DOHH2 (cell line): ENCODE results near the gene OXTR.

Source experiments
- H3F3A ChIP-seq: fragments of 200-600 bp; sonication (generic), shearing (Covaris generic); 2 replicates; pipeline ENCODE4 v1.6.0; 2016; ENCODE audit warnings: antibody characterized with exemption, mild to moderate bottlenecking; ENCODE audit not compliant: control insufficient read depth, insufficient read depth
- H3K27ac ChIP-seq: fragments of 200-600 bp; sonication (generic); 2 replicates; pipeline ENCODE4 v1.5.1; 2014; ENCODE audit warnings: low read depth, mild to moderate bottlenecking, low read length, moderate library complexity
- H3K27me3 ChIP-seq: fragments of 200-600 bp; sonication (generic); 2 replicates; pipeline ENCODE4 v1.6.1; 2014; ENCODE audit warnings: mild to moderate bottlenecking, low read length, mixed read lengths; ENCODE audit not compliant: control insufficient read depth
- H3K36me3 ChIP-seq: fragments of 200-600 bp; sonication (generic); 2 replicates; pipeline ENCODE4 v1.6.1; 2014; ENCODE audit warnings: mild to moderate bottlenecking, low read length, moderate library complexity, mixed read lengths; ENCODE audit not compliant: control insufficient read depth
- H3K4me1 ChIP-seq: fragments of 200-600 bp; sonication (generic); 2 replicates; pipeline ENCODE4 v1.6.1; 2014; ENCODE audit warnings: mild to moderate bottlenecking, low read length, mixed read lengths; ENCODE audit not compliant: control insufficient read depth
- H3K4me2 ChIP-seq: fragments of 200-600 bp; sonication (generic); 2 replicates; pipeline ENCODE4 v1.6.0; 2014; ENCODE audit warnings: mild to moderate bottlenecking, low read length, moderate library complexity
- H3K4me3 ChIP-seq: fragments of 200-600 bp; sonication (generic); 2 replicates; pipeline ENCODE4 v1.5.1; 2014; ENCODE audit warnings: mild to moderate bottlenecking, low read length, mixed read lengths
- H3K79me2 ChIP-seq: fragments of 200-600 bp; sonication (generic); 2 replicates; pipeline ENCODE4 v1.6.1; 2014; ENCODE audit warnings: mild to moderate bottlenecking, low read length, mixed read lengths; ENCODE audit not compliant: control insufficient read depth
- H3K9me2 ChIP-seq: fragments of 200-600 bp; sonication (generic); replicated peaks from 2 replicates; pipeline ENCODE4 v1.6.1; 2014; ENCODE audit warnings: mild to moderate bottlenecking, low read length, mixed read lengths; ENCODE audit not compliant: control insufficient read depth
- H3K9me3 ChIP-seq: fragments of 200-600 bp; sonication (generic); 2 replicates; pipeline ENCODE4 v1.6.1; 2014; ENCODE audit warnings: antibody characterized with exemption, low read length, mixed read lengths; ENCODE audit not compliant: control insufficient read depth, insufficient read depth
- H4K20me1 ChIP-seq: fragments of 200-600 bp; sonication (generic); 2 replicates; pipeline ENCODE4 v1.6.0; 2014; ENCODE audit warnings: low read depth, mild to moderate bottlenecking, antibody characterized with exemption, low read length, moderate library complexity; ENCODE audit not compliant: control insufficient read depth, insufficient read depth
- EZH2phosphoT487 ChIP-seq: fragments of 200-600 bp; sonication (generic); IDR thresholded peaks from 2 replicates; pipeline ENCODE4 v1.6.1; 2017; ENCODE audit warnings: borderline replicate concordance, mild to moderate bottlenecking, antibody characterized with exemption, low read length, moderate library complexity, mixed read lengths
- TF ChIP-seq, protein P1 (sequence below): fragments of 200-600 bp; sonication (generic); IDR thresholded peaks from one replicate; pipeline ENCODE4 v1.5.1; 2014; ENCODE audit warnings: antibody characterized with exemption, mild to moderate bottlenecking, low read depth, low read length; ENCODE audit not compliant: poor library complexity, severe bottlenecking

The OXTR gene

DNA sequence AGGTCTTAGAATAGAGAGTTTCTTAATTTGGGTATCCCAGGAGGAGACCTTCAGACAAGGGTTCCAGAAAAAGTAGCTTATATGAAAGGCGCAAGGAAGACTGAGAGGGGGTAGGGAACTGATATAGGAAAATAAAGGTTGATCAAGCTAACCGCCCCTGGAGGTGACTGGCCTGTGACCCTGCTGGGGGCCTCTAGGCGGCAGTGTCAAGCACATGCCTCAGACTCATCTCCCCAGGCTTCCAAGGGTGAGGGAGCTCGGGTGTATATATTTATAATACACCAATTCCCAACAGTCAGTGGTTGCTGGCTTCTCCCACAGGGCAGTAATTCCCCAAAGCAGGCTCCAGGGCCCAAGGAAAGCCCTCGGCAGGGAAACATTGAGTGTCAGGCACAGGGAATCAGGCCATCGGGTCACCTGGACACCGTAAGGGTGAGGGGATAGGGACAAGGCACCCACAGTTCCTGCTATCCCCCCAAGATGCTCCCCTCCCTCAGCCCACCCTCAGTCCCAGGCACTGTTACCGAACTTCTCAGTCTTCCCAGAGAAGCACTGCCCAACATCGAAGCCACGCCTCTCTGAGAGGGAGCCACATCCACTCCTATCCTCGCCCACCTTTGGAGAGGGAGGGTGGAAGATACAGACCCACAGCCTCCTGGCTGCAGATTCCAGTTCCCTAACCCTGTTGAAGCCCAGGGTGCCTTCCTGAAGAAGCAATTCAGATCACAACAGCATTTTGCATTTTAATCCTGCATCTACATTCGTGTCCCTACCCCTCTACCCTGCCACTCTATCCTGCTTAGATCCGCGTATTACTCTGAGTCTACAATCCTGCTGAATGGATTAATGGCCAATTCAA lies 55.3 kb downstream of the OXTR start:
- H3K9me3 ChIP-seq, result no peaks in the 10 kb centered on the region
- no peaks in the 10 kb centered on the region for H4K20me1 ChIP-seq
- no peaks in the 10 kb centered on the region for H3F3A ChIP-seq
- TF ChIP-seq, protein P1, sequence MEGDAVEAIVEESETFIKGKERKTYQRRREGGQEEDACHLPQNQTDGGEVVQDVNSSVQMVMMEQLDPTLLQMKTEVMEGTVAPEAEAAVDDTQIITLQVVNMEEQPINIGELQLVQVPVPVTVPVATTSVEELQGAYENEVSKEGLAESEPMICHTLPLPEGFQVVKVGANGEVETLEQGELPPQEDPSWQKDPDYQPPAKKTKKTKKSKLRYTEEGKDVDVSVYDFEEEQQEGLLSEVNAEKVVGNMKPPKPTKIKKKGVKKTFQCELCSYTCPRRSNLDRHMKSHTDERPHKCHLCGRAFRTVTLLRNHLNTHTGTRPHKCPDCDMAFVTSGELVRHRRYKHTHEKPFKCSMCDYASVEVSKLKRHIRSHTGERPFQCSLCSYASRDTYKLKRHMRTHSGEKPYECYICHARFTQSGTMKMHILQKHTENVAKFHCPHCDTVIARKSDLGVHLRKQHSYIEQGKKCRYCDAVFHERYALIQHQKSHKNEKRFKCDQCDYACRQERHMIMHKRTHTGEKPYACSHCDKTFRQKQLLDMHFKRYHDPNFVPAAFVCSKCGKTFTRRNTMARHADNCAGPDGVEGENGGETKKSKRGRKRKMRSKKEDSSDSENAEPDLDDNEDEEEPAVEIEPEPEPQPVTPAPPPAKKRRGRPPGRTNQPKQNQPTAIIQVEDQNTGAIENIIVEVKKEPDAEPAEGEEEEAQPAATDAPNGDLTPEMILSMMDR, result peak; percentile 42
- TF ChIP-seq EZH2phosphoT487, result no peak
- no peaks in the 10 kb centered on the region for H3K4me1 ChIP-seq
- H3K4me3 ChIP-seq, result no peak overlapping the region
- H3K27me3 ChIP-seq, result no peaks in the 10 kb centered on the region
- no peak overlapping the region for H3K4me2 ChIP-seq
- no peak overlapping the region for H3K27ac ChIP-seq
- H3K9me2 ChIP-seq, result no peaks in the 10 kb centered on the region
- H3K79me2 ChIP-seq, result no peaks in the 10 kb centered on the region
- no peaks in the 10 kb centered on the region for H3K36me3 ChIP-seq

DNA sequence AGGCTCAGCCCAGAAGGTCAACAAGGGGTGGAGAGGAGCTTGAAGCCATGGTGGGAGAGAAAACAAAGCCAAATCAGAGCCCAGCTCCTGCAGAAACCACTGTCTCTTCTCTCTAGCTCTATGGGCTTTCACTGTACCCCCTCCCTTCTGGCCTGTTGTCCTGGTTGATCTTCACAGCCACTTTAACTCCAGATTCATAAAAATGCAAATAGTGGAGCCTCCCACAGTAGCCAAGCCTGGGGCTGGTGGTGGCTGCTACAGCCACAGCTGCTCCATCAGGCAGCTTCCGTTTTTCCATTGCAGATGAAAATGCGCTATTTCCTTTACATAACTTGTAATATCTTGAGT lies 56.5 kb downstream of the OXTR start:
- Histone ChIP-seq H3F3A (no peaks in the 10 kb centered on the region), H3K27me3 (no peaks in the 10 kb centered on the region), H3K4me2 (no peak overlapping the region), H3K27ac (no peak overlapping the region), H3K4me3 (no peak overlapping the region), H3K9me2 (no peaks in the 10 kb centered on the region), H3K36me3 (no peaks in the 10 kb centered on the region), H3K4me1 (no peaks in the 10 kb centered on the region), H4K20me1 (no peaks in the 10 kb centered on the region), H3K79me2 (no peaks in the 10 kb centered on the region), H3K9me3 (no peaks in the 10 kb centered on the region)
- TF ChIP-seq, protein P1, result no peak
- TF ChIP-seq EZH2phosphoT487, result no peak

DNA sequence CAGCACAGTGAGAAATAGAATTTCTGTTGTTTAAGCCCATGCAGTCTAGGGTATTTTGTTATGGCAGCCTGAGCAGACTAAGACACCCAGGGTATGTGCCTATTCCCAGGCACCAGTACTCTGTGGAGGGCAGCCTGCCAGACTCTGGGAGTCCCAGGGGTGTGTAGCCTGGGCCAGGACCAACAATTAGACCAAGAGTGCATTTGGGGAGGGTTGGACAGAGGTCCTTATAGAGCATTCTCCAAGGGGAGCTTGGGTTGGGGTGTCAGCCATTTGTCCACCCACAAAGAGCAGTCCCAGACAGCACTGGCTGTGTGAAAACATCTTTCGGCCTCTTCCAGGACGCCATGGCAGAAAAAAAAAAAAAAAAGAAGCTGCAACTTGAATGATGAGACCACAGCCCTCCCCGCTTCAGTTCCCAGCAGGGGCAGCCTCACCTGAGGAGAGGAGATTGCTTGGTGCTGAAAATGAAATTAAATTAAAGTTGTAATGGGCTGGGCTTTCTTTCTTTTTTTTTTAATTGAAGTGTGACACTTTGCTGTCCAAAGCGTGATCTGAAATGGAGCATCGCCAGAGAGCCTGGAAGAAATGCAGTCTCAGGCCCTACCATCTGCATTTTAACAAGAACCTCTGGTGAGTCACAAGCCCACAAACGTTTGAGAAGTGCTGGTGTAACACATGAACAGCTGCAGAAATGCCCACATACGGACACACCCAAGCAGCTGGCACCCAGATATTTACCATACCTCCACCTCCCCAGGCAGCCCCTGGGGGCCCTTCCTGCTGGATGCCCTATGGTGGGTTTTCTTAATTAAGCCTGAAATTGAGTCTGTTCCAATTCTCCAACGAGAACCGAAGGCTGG lies 57.1 kb downstream of the OXTR start:
- H3F3A ChIP-seq, result no peaks in the 10 kb centered on the region
- H3K27ac ChIP-seq, result no peak overlapping the region
- no peaks in the 10 kb centered on the region for H4K20me1 ChIP-seq
- H3K4me1 ChIP-seq, result no peaks in the 10 kb centered on the region
- H3K79me2 ChIP-seq, result no peaks in the 10 kb centered on the region
- no peak overlapping the region for H3K4me2 ChIP-seq
- no peaks in the 10 kb centered on the region for H3K36me3 ChIP-seq
- no peaks in the 10 kb centered on the region for H3K27me3 ChIP-seq
- H3K9me2 ChIP-seq, result no peaks in the 10 kb centered on the region
- no peak overlapping the region for H3K4me3 ChIP-seq
- TF ChIP-seq, protein P1, result no peak
- TF ChIP-seq EZH2phosphoT487, result no peak
- H3K9me3 ChIP-seq, result no peaks in the 10 kb centered on the region
